ENCODE results near the gene NECTIN4. TPM values are rescaled to one million over a fixed set of nuclear protein-coding genes. Genes with fewer than 3 reads are reported as not detected.

NECTIN4 gene
- under 0.01 and 0.16 TPM in 2 replicates for total RNA-seq

GRCh38 chr1:161089251-161089924 is at the start of gene NECTIN4:
NECTIN4 (minus strand) TSS chr1:161089558; CDS start chr1:161089296, 262 bp downstream.

GRCh38 chr1:161132410-161133219 is 43.3 kb upstream of the NECTIN4 start, which contains the start of gene DEDD:
DEDD (minus strand) TSS chr1:161132667; CDS start chr1:161124462, 8,205 bp downstream.

GRCh38 chr1:161117759-161118581 is 28.6 kb upstream of the NECTIN4 start, which contains the start of the genes NIT1 and PFDN2:
NIT1 (plus strand) TSS chr1:161118105; CDS start chr1:161118177, 72 bp downstream.
PFDN2 (minus strand) TSS chr1:161118037; CDS start chr1:161118026, 11 bp downstream.

GRCh38 chr1:161098210-161099068 is 9.1 kb upstream of the NECTIN4 start, which contains the start of gene KLHDC9:
KLHDC9 (plus strand) TSS chr1:161098361; CDS start chr1:161098536, 175 bp downstream.

GRCh38 chr1:161069731-161070270 is 19.6 kb downstream of the NECTIN4 start, which contains the start of gene ARHGAP30:
ARHGAP30 (minus strand) TSS chr1:161069891; CDS start chr1:161069624, 267 bp downstream.

GRCh38 chr1:161045736-161046604 is 43.4 kb downstream of the NECTIN4 start, which contains the start of gene USF1:
USF1 (minus strand) TSS chr1:161045977; CDS start chr1:161043275, 2,702 bp downstream.

GRCh38 chr1:161038523-161039153 is 50.7 kb downstream of the NECTIN4 start, which contains the start of gene TSTD1:
TSTD1 (minus strand) TSS chr1:161038964; CDS start chr1:161038889, 75 bp downstream.

Other genes starting within 250 kb of the NECTIN4 start
- gene CD244, start 226.7 kb downstream of the NECTIN4 start, total RNA-seq: not detected in 2 replicates
- not detected in 2 replicates for gene ITLN1, start 204.4 kb downstream of the NECTIN4 start, total RNA-seq
- not detected in 2 replicates for gene ITLN2, start 134.7 kb downstream of the NECTIN4 start, total RNA-seq
- gene F11R, start 68.4 kb downstream of the NECTIN4 start, total RNA-seq: 20.0 and 27.5 TPM in 2 replicates
- 43.5 and 103 TPM in 2 replicates for gene TSTD1, start 50.6 kb downstream of the NECTIN4 start, total RNA-seq
- gene USF1, start 43.6 kb downstream of the NECTIN4 start, total RNA-seq: 36.6 and 41.6 TPM in 2 replicates
- gene ARHGAP30, start 19.7 kb downstream of the NECTIN4 start, total RNA-seq: not detected in 2 replicates
- 3.7 and 8.4 TPM in 2 replicates for gene KLHDC9, start 8.8 kb upstream of the NECTIN4 start, total RNA-seq
- 25.9 and 58.7 TPM in 2 replicates for gene PFDN2, start 28.5 kb upstream of the NECTIN4 start, total RNA-seq
- gene NIT1, start 28.5 kb upstream of the NECTIN4 start, total RNA-seq: 30.5 and 31.9 TPM in 2 replicates
- 32.1 and 41.1 TPM in 2 replicates for gene DEDD, start 43.1 kb upstream of the NECTIN4 start, total RNA-seq
- 65.0 and 66.7 TPM in 2 replicates for gene UFC1, start 64.4 kb upstream of the NECTIN4 start, total RNA-seq
- gene USP21, start 69.9 kb upstream of the NECTIN4 start, total RNA-seq: 14.2 and 19.6 TPM in 2 replicates
- gene PPOX, start 76.9 kb upstream of the NECTIN4 start, total RNA-seq: 16.8 and 21.4 TPM in 2 replicates
- 40.9 and 46.8 TPM in 2 replicates for gene B4GALT3, start 87.9 kb upstream of the NECTIN4 start, total RNA-seq
- gene ADAMTS4, start 109.5 kb upstream of the NECTIN4 start, total RNA-seq: 0.25 and 0.49 TPM in 2 replicates
- 98.3 and 117 TPM in 2 replicates for gene NDUFS2, start 112.8 kb upstream of the NECTIN4 start, total RNA-seq
- gene FCER1G, start 125.7 kb upstream of the NECTIN4 start, total RNA-seq: 1.3 TPM in 1 of 2 replicates, not detected in the other
- gene APOA2, start 134.1 kb upstream of the NECTIN4 start, total RNA-seq: not detected in 2 replicates
- gene TOMM40L, start 136.5 kb upstream of the NECTIN4 start, total RNA-seq: 9.3 and 10.0 TPM in 2 replicates
- gene NR1I3, start 148.6 kb upstream of the NECTIN4 start, total RNA-seq: not detected in 2 replicates
- gene PCP4L1, start 169.2 kb upstream of the NECTIN4 start, total RNA-seq: not detected in 2 replicates
- gene MPZ, start 220.4 kb upstream of the NECTIN4 start, total RNA-seq: 0.38 and 0.49 TPM in 2 replicates
- 37.8 and 73.1 TPM in 2 replicates for gene SDHC, start 224.8 kb upstream of the NECTIN4 start, total RNA-seq